NB4 (cell line): ENCODE data around the gene IPPK.
"Not testable (repeated sequence)": the region's sequence is repeated elsewhere in the genome, so short reads cannot be mapped to it uniquely, and the experiment has no call there.

Source experiments
- DNase-seq: peaks from one replicate; pipeline ENCODE4 v3.0.0; 2010; ENCODE audit warnings: low read depth
- H3K4me3 ChIP-seq: one replicate; pipeline ENCODE4 v1.5.1; 2011; ENCODE audit warnings: mild to moderate bottlenecking, low read depth, low read length, moderate library complexity
- MAX ChIP-seq: IDR thresholded peaks from 2 replicates; pipeline ENCODE4 v1.6.1; 2011; ENCODE audit warnings: low read depth, low read length
- MYC ChIP-seq: IDR thresholded peaks from 2 replicates; pipeline ENCODE4 v1.6.1; 2011; ENCODE audit warnings: low read depth, low read length
- POLR2A ChIP-seq: IDR thresholded peaks from 2 replicates; pipeline ENCODE4 v1.6.1; 2011; ENCODE audit warnings: mild to moderate bottlenecking; ENCODE audit not compliant: insufficient read length; ENCODE audit errors: extremely low read depth
- TF ChIP-seq, protein P1 (sequence below): IDR thresholded peaks from one replicate; pipeline ENCODE4 v1.5.1; 2012; ENCODE audit warnings: low read depth, low read length

Gene IPPK

DNA sequence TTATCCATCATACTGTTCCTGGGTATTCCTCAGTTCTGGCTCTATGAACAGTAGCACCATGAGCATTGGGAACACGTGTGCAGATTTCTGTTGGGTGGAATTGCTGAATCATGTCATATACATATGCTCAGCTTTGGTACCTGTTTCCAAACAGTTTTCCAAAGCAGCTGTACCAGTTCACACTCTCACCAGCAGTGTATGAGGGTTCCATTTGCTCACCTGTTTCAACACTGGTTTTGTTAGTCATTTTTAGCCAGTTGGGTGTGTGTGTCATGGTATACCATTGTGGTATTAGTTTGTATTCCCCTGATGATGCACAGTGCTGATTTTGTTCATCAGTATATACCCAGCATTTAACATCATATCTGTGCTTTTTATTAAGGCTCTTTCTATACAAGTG is 77.4 kb downstream of the IPPK start:
- TF ChIP-seq, protein P1, sequence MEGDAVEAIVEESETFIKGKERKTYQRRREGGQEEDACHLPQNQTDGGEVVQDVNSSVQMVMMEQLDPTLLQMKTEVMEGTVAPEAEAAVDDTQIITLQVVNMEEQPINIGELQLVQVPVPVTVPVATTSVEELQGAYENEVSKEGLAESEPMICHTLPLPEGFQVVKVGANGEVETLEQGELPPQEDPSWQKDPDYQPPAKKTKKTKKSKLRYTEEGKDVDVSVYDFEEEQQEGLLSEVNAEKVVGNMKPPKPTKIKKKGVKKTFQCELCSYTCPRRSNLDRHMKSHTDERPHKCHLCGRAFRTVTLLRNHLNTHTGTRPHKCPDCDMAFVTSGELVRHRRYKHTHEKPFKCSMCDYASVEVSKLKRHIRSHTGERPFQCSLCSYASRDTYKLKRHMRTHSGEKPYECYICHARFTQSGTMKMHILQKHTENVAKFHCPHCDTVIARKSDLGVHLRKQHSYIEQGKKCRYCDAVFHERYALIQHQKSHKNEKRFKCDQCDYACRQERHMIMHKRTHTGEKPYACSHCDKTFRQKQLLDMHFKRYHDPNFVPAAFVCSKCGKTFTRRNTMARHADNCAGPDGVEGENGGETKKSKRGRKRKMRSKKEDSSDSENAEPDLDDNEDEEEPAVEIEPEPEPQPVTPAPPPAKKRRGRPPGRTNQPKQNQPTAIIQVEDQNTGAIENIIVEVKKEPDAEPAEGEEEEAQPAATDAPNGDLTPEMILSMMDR, result no peak
- TF ChIP-seq MYC (no peak), POLR2A (no peak), MAX (no peak)
- no peak overlapping the region for H3K4me3 ChIP-seq
- no peak for DNase-seq

- TF ChIP-seq POLR2A (no peak), MAX (no peak), MYC (no peak)
- TF ChIP-seq, protein P1, result no peak
- peak; percentile 22 for DNase-seq
- no peak overlapping the region for H3K4me3 ChIP-seq
Measured at GRCh38 chr9:92590377-92590776, 79.6 kb downstream of the IPPK start.

- H3K4me3 ChIP-seq, result no peak overlapping the region
- no peak for TF ChIP-seq MAX
- TF ChIP-seq POLR2A, result no peak
- TF ChIP-seq MYC, result no peak
- TF ChIP-seq, protein P1, result no peak
- no peak for DNase-seq
Measured at GRCh38 chr9:92589923-92590322, 80.0 kb downstream of the IPPK start.

DNA sequence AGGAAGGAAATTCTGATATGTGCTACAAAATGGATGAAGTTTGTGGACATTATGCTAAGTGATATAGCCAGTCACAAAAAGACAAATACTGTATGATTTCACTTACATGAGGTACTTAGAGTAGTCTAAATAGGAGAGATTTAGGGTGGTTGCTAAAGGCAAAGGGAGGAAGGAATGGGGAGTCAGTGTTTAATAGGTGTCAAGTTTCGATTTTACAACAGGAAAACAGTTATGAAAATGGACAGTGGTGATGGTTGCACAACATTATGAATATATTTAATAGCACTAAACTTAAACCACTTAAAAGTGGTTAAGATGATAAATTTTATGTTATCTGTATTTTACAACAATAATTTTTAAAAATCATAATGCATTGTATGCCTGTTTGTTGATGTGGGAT is 93.8 kb downstream of the IPPK start:
- TF ChIP-seq POLR2A (no peak), MAX (no peak), MYC (no peak)
- TF ChIP-seq, protein P1, result no peak
- H3K4me3 ChIP-seq, result no peak overlapping the region
- DNase-seq, result peak; percentile 36

DNA sequence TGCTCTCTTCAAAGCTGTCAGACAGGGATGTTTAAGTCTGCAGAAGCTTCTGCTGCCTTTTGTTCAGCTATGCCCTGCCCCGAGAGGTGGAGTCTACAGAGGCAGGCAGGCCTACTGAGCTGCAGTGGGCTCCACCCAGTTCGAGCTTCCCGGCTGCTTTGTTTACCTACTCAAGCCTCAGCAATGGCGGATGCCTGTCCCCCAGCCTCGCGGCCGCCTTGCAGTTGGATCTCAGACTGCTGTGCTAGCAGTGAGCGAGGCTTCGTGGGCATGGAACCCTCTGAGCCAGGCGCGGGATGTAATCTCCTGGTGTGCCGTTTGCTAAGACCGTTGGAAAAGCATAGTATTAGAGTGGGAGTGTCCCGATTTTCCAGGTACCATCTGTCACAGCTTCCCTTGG is 96.3 kb downstream of the IPPK start:
- DNase-seq, H3K4me3 ChIP-seq: not testable (repeated sequence)

GRCh38 chr9:92571871-92572270 is 98.1 kb downstream of the IPPK start:
- not testable (repeated sequence) for H3K4me3 ChIP-seq, DNase-seq

DNA sequence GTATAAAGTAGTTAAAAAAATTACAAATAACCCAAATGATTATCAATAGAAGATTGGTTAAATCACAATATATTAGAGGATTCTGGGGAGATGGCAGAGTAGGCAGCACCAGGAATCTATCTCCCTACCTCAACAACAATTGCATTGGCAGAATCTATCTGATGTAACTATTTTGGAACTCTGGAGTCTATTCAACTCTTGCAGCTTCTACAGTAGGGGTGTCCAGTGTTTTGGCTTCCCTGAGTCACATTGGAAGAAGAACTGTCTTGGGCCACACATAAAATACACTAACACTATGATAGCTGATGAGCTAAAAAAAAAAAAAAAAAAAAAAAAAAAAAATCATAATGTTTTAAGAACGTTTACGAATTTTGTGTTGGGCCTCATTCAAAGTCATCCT is 104.9 kb downstream of the IPPK start:
- no peak for DNase-seq
- H3K4me3 ChIP-seq, result no peak overlapping the region
- no peak for TF ChIP-seq MYC
- TF ChIP-seq MAX, result no peak
- TF ChIP-seq, protein P1, result no peak
- no peak for TF ChIP-seq POLR2A
